ENCODE measurements around the gene TNFRSF19.

GRCh38 chr13:23629566-23630272 lies 59.5 kb downstream of the TNFRSF19 start:
- TF ChIP-seq CTCF (conservative IDR thresholded peaks at IDR 0.05; ENCODE audit: low read depth, low read length), result no peak
- TF ChIP-seq POLR2A (IDR thresholded peaks at IDR 0.05; ENCODE audit: low read depth, low read length), result no peak
- TF ChIP-seq CEBPB (IDR thresholded peaks at IDR 0.05; ENCODE audit: low read depth, low read length), result no peak
- TF ChIP-seq BHLHE40 (IDR thresholded peaks at IDR 0.05; ENCODE audit: low read depth, low read length), result no peak
- no peak for TF ChIP-seq MAFK (IDR thresholded peaks at IDR 0.05; ENCODE audit: low read depth, low read length)
- TF ChIP-seq USF2 (IDR thresholded peaks at IDR 0.05; ENCODE audit: low read depth, low read length), result no peak
- no peak for TF ChIP-seq MXI1 (IDR thresholded peaks at IDR 0.05; ENCODE audit: borderline replicate concordance, low read depth, low read length)
- no peak for TF ChIP-seq RFX5 (IDR thresholded peaks at IDR 0.05; ENCODE audit: low read depth, low read length)
- no peak for TF ChIP-seq MAZ (IDR thresholded peaks at IDR 0.05; ENCODE audit: borderline replicate concordance, low read depth, low read length)
- no peak for TF ChIP-seq FOS (IDR thresholded peaks at IDR 0.05; ENCODE audit: low read depth, low read length)
- TF ChIP-seq RCOR1 (IDR thresholded peaks at IDR 0.05; ENCODE audit: insufficient replicate concordance, low read length), result no peak
- TF ChIP-seq RAD21 (IDR thresholded peaks at IDR 0.05; ENCODE audit: low read length), result no peak
- no peak for TF ChIP-seq ELK1 (IDR thresholded peaks at IDR 0.05; ENCODE audit: borderline replicate concordance, low read depth, low read length)
- no peak for TF ChIP-seq SMC3 (IDR thresholded peaks at IDR 0.05; ENCODE audit: low read depth, low read length)

Measured in IMR-90 (cell line).